Gastrocnemius medialis (tissue), 4 donors: ENCODE measurements around the gene CPXM1. TPM values are rescaled to one million over a fixed set of nuclear protein-coding genes. Genes with fewer than 3 reads are reported as not detected.
"Not testable (repeated sequence)": the region's sequence is repeated elsewhere in the genome, so short reads cannot be mapped to it uniquely, and the experiment has no call there.

Source experiments
- ATAC-seq, 2 donors: fragments of 150-250 bp; one replicate each; pipeline ENCODE4 v1.9.1; 2016
- DNase-seq, 2 donors: peaks; one replicate each; pipeline ENCODE4 v3.0.0-alpha.2; 2019
- H3K27ac ChIP-seq, 4 donors: fragments of 200-600 bp; sonication (generic); 1 replicate in 1 of 4; 2 replicates in 3 of 4; pipeline ENCODE4 v1.5.1; 2016 to 2018; ENCODE audit warnings: mild to moderate bottlenecking in 2 of 4, moderate library complexity in 1 of 4
- H3K27me3 ChIP-seq, 3 donors: fragments of 200-600 bp; sonication (generic) in 2 of 3; 1 replicate in 1 of 3; 2 replicates in 2 of 3; pipeline versions ENCODE4 v1.5.1 to v1.6.0; 2016 to 2019; ENCODE audit warnings: mild to moderate bottlenecking in 1 of 3, moderate library complexity in 1 of 3
- H3K36me3 ChIP-seq, 2 donors: fragments of 200-600 bp; sonication (generic) in 1 of 2; one replicate each; pipeline ENCODE4 v1.5.1; 2017 to 2018
- H3K4me1 ChIP-seq, 2 donors: fragments of 200-600 bp; sonication (generic) in 1 of 2; one replicate each; pipeline ENCODE4 v1.5.1; 2016 to 2017; ENCODE audit warnings: mild to moderate bottlenecking in 2 of 2
- H3K4me3 ChIP-seq, 4 donors: fragments of 200-600 bp; sonication (generic) in 3 of 4; 1 replicate in 1 of 4; 2 replicates in 3 of 4; pipeline ENCODE4 v1.5.1; 2016 to 2019; ENCODE audit warnings: mild to moderate bottlenecking in 2 of 4
- H3K9me3 ChIP-seq, 3 donors: fragments of 200-600 bp; sonication (generic) in 2 of 3; 1 replicate in 1 of 3; 2 replicates in 2 of 3; pipeline ENCODE4 v1.5.1; 2016 to 2019
- CTCF ChIP-seq, 5 experiments: fragments of 450-650 bp in 3 of 5; fragments of 200-600 bp in 2 of 5; sonication (generic) in 2 of 5; IDR thresholded peaks in 4 of 5; conservative IDR thresholded peaks in 1 of 5; 1 replicate in 4 of 5; 2 replicates in 1 of 5; pipeline ENCODE4 v1.5.1; 2016 to 2019; ENCODE audit warnings: antibody characterized with exemption in 5 of 5, mild to moderate bottlenecking in 3 of 5, moderate library complexity in 3 of 5
- POLR2A ChIP-seq, 2 donors: fragments of 450-650 bp; IDR thresholded peaks; one replicate each; pipeline ENCODE4 v1.6.1; 2017; ENCODE audit warnings: antibody characterized with exemption in 2 of 2, mild to moderate bottlenecking in 2 of 2, moderate library complexity in 2 of 2
- in situ Hi-C, 4 donors: fragments of 200-750 bp; cut with MboI; loops; one replicate each; pipeline versions ENCODE4 v1.15.0 to v1.8.0; 2017; ENCODE audit warnings: low sequenced_read_pairs in 4 of 4
- intact Hi-C: fragments of 100-400 bp; cut with DNase I; formaldehyde crosslinking; loops from one replicate; pipeline ENCODE4 v1.15.1; 2023; ENCODE audit warnings: low total_unique reads
- total RNA-seq, 4 donors: library from RNA; depleted of rRNA; stranded (reverse); fragments of >200 nt; gene quantifications; one replicate each; pipeline versions ENCODE4 v1.1.0 to v1.2.3, GENCODE V29; 2016

Gene CPXM1
- total RNA-seq, 4 donors from 2014 or later: 0.46 to 1.6 (median 0.81) TPM; not detected in 1

GRCh38 chr20:2771631-2772080, 28.8 kb downstream of the CPXM1 start:
- ATAC-seq (no peak), DNase-seq (no peak)
- peaks cover 0 to 10% (median 8%) of the 10 kb centered on the region in 3 donors for H3K27me3 ChIP-seq
- H3K27ac ChIP-seq: no peak overlapping the region
- no peaks in the 10 kb centered on the region for H3K9me3 ChIP-seq
- H3K36me3 ChIP-seq: no peaks in the 10 kb centered on the region
- in situ Hi-C loops: no loop called here
- intact Hi-C loops: loop anchor here (2.0 kb wide), 1 partner anchor 61 kb away; no protein-coding TSS in a partner anchor
- TF ChIP-seq CTCF (IDR thresholded peaks at IDR 0.05 in 4 of 5, conservative IDR thresholded peaks at IDR 0.05 in 1 of 5) (no peak), POLR2A (IDR thresholded peaks at IDR 0.05) (no peak)
- H3K4me1 ChIP-seq: no peaks in the 10 kb centered on the region
- H3K4me3 ChIP-seq: no peak overlapping the region

GRCh38 chr20:2770091-2770490, 30.3 kb downstream of the CPXM1 start:
- ATAC-seq, H3K9me3 ChIP-seq, in situ Hi-C loops, H3K36me3 ChIP-seq, DNase-seq, H3K4me3 ChIP-seq, H3K4me1 ChIP-seq, H3K27ac ChIP-seq: not testable (repeated sequence)
- intact Hi-C loops: loop anchor here (2.0 kb wide), 1 partner anchor 59 kb away; no protein-coding TSS in a partner anchor
- peaks cover 0 to 11% (median 11%) of the 10 kb centered on the region in 3 donors for H3K27me3 ChIP-seq

GRCh38 chr20:2768632-2769015, 31.8 kb downstream of the CPXM1 start:
- TF ChIP-seq POLR2A (IDR thresholded peaks at IDR 0.05): no peak
- TF ChIP-seq CTCF (IDR thresholded peaks at IDR 0.05 in 4 of 5, conservative IDR thresholded peaks at IDR 0.05 in 1 of 5): no peak
- ATAC-seq: no peak
- no peaks in the 10 kb centered on the region for H3K9me3 ChIP-seq
- no peak overlapping the region for H3K4me3 ChIP-seq
- H3K27ac ChIP-seq: no peak overlapping the region
- intact Hi-C loops (no loop called here), in situ Hi-C loops (no loop called here)
- H3K27me3 ChIP-seq: peaks cover under 1 to 11% (median 11%) of the 10 kb centered on the region in 3 donors
- H3K4me1 ChIP-seq: no peaks in the 10 kb centered on the region
- H3K36me3 ChIP-seq: no peaks in the 10 kb centered on the region
- DNase-seq: no peak

- intact Hi-C loops (no loop called here), in situ Hi-C loops (no loop called here)
- no peak for DNase-seq
- H3K4me1 ChIP-seq: no peaks in the 10 kb centered on the region
- no peak overlapping the region for H3K27ac ChIP-seq
- H3K27me3 ChIP-seq: peaks cover 7 to 13% (median 11%) of the 10 kb centered on the region in 3 donors
- ATAC-seq: no peak
- H3K4me3 ChIP-seq: no peak overlapping the region
- TF ChIP-seq POLR2A (IDR thresholded peaks at IDR 0.05) (no peak), CTCF (IDR thresholded peaks at IDR 0.05 in 4 of 5, conservative IDR thresholded peaks at IDR 0.05 in 1 of 5) (no peak)
- no peaks in the 10 kb centered on the region for H3K36me3 ChIP-seq
- H3K9me3 ChIP-seq: no peaks in the 10 kb centered on the region
These were observed 32.4 kb downstream of the CPXM1 start for GRCh38 chr20:2767768-2768631.

- Histone ChIP-seq H3K4me1 (no peaks in the 10 kb centered on the region), H3K27ac (no peak overlapping the region), H3K4me3 (no peak overlapping the region), H3K9me3 (no peaks in the 10 kb centered on the region), H3K27me3 (peaks cover 12 to 22% (median 14%) of the 10 kb centered on the region in 3 donors), H3K36me3 (no peaks in the 10 kb centered on the region)
- intact Hi-C loops: no loop called here
- TF ChIP-seq CTCF (IDR thresholded peaks at IDR 0.05 in 4 of 5, conservative IDR thresholded peaks at IDR 0.05 in 1 of 5) (no peak), POLR2A (IDR thresholded peaks at IDR 0.05) (no peak)
- in situ Hi-C loops: no loop called here
- no peak for DNase-seq
- no peak for ATAC-seq
These were observed 37.2 kb downstream of the CPXM1 start for GRCh38 chr20:2763186-2763585.
